Nucleus accumbens (tissue), 56 donors: ENCODE data around the gene ZNF367.
"Not testable (repeated sequence)": the region's sequence is repeated elsewhere in the genome, so short reads cannot be mapped to it uniquely, and the experiment has no call there.

ENCODE experiments used
- DNase-seq, 56 donors: peaks; one replicate each; lab custom pipeline; 2025; lab: John Stamatoyannopoulos, UW

Gene ZNF367

GRCh38 chr9:96375507-96375906 lies 42.7 kb downstream of the ZNF367 start:
- not testable (repeated sequence) for DNase-seq

DNA sequence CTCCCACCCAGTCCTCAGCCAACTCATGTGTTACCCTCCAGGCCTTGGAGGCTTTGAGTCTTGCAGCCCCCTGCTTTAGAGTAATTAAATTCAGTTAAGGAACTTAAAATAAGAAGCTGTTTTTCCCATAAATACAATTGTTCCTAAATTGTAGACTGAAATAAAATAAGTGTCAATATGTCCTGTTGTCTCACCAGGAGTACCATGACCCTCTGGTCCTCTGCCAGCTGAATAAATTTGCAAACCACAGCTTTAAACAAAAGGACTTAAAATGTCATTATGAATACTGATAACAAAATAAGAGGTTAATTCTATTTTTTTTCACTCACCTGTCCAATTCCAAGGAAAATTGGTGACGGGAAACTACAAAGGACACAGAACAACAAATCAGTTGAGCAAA lies 50.2 kb downstream of the ZNF367 start:
- DNase-seq, result no peak

DNA sequence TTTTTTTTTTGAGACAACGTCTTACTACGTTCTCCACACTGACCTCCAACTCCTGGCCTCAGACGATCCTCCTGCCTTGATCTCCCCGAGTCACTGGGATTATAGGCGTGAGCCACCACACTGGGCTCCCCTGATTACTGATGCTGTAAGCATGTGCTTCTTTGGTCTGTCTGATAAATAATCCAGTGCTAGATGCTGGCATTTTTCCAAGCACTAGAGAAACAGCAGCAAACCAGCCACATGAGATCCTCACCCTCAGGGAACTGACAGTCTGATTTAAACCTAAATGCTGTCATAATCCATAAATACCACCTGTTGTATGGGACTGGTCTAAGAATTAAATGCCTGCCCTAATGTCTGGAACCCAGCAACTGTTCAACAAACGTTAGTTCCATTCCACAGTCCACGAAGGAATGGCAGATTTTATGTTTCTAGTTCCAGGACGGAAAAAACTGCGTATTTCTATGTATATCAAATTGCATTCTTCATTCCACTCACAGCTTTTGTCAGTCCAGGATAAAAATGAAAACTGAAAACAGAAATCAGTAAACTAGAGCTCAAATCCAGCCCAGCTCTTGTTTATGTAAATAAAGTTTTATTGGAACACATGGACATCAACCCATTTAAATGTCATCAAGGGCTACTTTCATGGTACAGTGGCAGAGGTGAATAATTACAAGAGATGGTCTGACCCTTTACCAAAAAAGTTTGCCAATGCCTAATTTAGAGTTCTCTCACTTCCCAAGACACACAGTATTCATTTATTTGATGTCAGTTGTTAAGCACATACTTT lies 54.8 kb downstream of the ZNF367 start:
- DNase-seq, result no peak

DNA sequence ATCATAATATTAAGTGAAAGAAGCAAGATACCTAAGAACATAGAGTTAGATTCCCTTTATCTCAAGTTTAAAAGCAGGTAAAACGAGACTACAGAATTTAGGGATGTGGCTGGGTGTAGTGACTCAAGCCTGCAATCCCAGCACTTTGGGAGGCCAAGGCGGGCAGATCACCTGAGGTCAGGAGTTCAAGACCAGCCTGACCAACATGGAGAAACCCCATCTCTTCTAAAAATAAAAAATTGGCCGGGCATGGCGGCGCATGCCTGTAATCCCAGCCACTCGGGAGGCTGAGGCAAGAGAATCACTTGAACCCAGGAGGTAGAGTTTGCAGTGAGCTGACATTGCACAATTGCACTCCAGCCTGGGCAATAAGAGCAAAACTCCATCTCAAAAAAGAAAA lies 56.1 kb downstream of the ZNF367 start:
- DNase-seq, result not testable (repeated sequence)

GRCh38 chr9:96361668-96362067 lies 56.5 kb downstream of the ZNF367 start:
- no peak for DNase-seq

DNA sequence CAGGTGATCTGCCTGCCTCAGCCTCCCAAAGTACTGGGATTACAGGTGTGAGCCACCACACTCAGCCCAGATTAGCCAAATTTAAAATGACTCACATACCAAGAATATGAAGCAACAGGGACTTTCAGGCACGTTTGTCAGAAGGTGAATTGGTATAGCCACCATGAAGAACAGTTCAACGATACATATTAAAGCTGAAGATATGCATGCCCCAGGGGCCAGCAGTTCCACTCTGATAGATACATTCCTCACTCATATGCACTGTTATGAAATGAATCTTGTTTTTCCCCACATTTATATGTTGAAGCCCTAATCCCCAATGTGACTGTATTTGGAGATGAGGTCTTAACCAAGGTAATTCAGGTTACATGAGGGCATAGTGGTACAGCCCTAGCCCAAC lies 57.2 kb downstream of the ZNF367 start:
- DNase-seq, result no peak

- not testable (repeated sequence) for DNase-seq
Observed at GRCh38 chr9:96360523-96360922, 57.6 kb downstream of the ZNF367 start.

- peak in 35 of 56 donors; percentile 6 to 72 (median 37) for DNase-seq
Observed at GRCh38 chr9:96350866-96351265, 67.3 kb downstream of the ZNF367 start.

GRCh38 chr9:96348261-96348660 lies 69.9 kb downstream of the ZNF367 start:
- no peak for DNase-seq

GRCh38 chr9:96345551-96345950 lies 72.6 kb downstream of the ZNF367 start:
- no peak for DNase-seq

GRCh38 chr9:96344458-96345180 lies 73.6 kb downstream of the ZNF367 start:
- DNase-seq, result peak in 47 of 56 donors; percentile 4 to 88 (median 61)

GRCh38 chr9:96343515-96344360 lies 74.4 kb downstream of the ZNF367 start:
- no peak for DNase-seq

- DNase-seq, result no peak
Observed at GRCh38 chr9:96342571-96343245, 75.5 kb downstream of the ZNF367 start.

GRCh38 chr9:96340707-96341106 lies 77.5 kb downstream of the ZNF367 start:
- DNase-seq, result no peak

- DNase-seq, result no peak
Observed at GRCh38 chr9:96338299-96338698, 79.9 kb downstream of the ZNF367 start.
